Sigmoid colon (tissue), 7 donors: ENCODE measurements around the gene DAB2. TPM values are rescaled to one million over a fixed set of nuclear protein-coding genes. Genes with fewer than 3 reads are reported as not detected.
"Not testable (repeated sequence)": the region's sequence is repeated elsewhere in the genome, so short reads cannot be mapped to it uniquely, and the experiment has no call there.

Experiments used
- DNase-seq: peaks from one replicate; pipeline ENCODE4 v3.0.0-alpha.2; 2019
- H3K27ac ChIP-seq, 4 donors: fragments of 200-600 bp; sonication (generic); one replicate each; pipeline ENCODE4 v1.5.1; 2016 to 2019; ENCODE audit warnings: mild to moderate bottlenecking in 1 of 4
- H3K27me3 ChIP-seq, 3 donors: fragments of 200-600 bp; sonication (generic); one replicate each; pipeline ENCODE4 v1.5.1; 2019; ENCODE audit warnings: mild to moderate bottlenecking in 1 of 3
- H3K36me3 ChIP-seq, 4 donors: fragments of 200-600 bp; sonication (generic); one replicate each; pipeline ENCODE4 v1.5.1; 2016 to 2019
- H3K4me1 ChIP-seq, 4 donors: fragments of 200-600 bp; sonication (generic); one replicate each; pipeline ENCODE4 v1.5.1; 2017 to 2019
- H3K4me3 ChIP-seq, 4 donors: fragments of 200-600 bp; sonication (generic); one replicate each; pipeline ENCODE4 v1.5.1; 2017 to 2019; ENCODE audit warnings: mild to moderate bottlenecking in 2 of 4, moderate library complexity in 1 of 4
- H3K9me3 ChIP-seq, 4 donors: fragments of 200-600 bp in 3 of 4; sonication (generic) in 3 of 4; one replicate each; pipeline versions ENCODE4 v1.5.1 to v1.6.1; 2013 to 2019
- EP300 ChIP-seq, 4 donors: sonication (generic); formaldehyde crosslinking; IDR thresholded peaks; one replicate each; pipeline ENCODE4 v1.6.1; 2017; ENCODE audit warnings: antibody characterized with exemption in 4 of 4
- POLR2A ChIP-seq, 2 donors: fragments of 450-650 bp; IDR thresholded peaks; one replicate each; pipeline ENCODE4 v1.6.1; 2016; ENCODE audit warnings: antibody characterized with exemption in 2 of 2, mild to moderate bottlenecking in 2 of 2, moderate library complexity in 2 of 2
- POLR2AphosphoS5 ChIP-seq, 4 donors: sonication (generic); formaldehyde crosslinking; IDR thresholded peaks; one replicate each; pipeline ENCODE4 v1.6.1; 2017; ENCODE audit warnings: antibody characterized with exemption in 4 of 4
- WGBS, 2 donors: extraction: QIAGEN DNeasy Blood & Tissue Kit; methylation state at CpG; one replicate each; pipeline ENCODE4 v1.1.7; 2013; 5-methylcytosine and 5-hydroxymethylcytosine counted together
- intact Hi-C: fragments of 100-400 bp; cut with DNase I; formaldehyde crosslinking; loops from one replicate; pipeline ENCODE4 v1.15.1; 2023
- polyA plus RNA-seq, 3 donors: library from polyadenylated mRNA; stranded (reverse); fragments of 200-250 nt; gene quantifications; one replicate each; pipeline ENCODE4 v1.2.3, GENCODE V29; 2013
- total RNA-seq, 4 donors: library from RNA; depleted of rRNA; stranded (reverse); fragments of >200 nt; gene quantifications; one replicate each; pipeline ENCODE4 v1.1.0, GENCODE V29; 2016
- TF ChIP-seq, protein P1 (sequence below), 4 experiments: fragments of 450-650 bp in 3 of 4; fragments of 200-600 bp in 1 of 4; IDR thresholded peaks; one replicate each; pipeline ENCODE4 v1.5.1; 2016 to 2019; ENCODE audit warnings: antibody characterized with exemption in 4 of 4, mild to moderate bottlenecking in 3 of 4, moderate library complexity in 2 of 4
- donor health status: healthy with polysubstance abuse.
- donor health status: Bipolar disorder and iron deficiency.
- donor health status: healthy.

Gene DAB2
- total and polyA plus RNA-seq, 7 donors: 17.9 to 74.1 (median 55.0) TPM

GRCh38 chr5:39405083-39405843 lies 19.5 kb downstream of the DAB2 start:
- Histone ChIP-seq H3K9me3 (no peaks in the 10 kb centered on the region), H3K4me1 (peaks cover 0 to 67% (median 46%) of the 10 kb centered on the region in 4 donors), H3K36me3 (no peaks in the 10 kb centered on the region), H3K27me3 (no peaks in the 10 kb centered on the region), H3K27ac (peak overlapping the region in 2 of 4 donors; percentile 20 to 22), H3K4me3 (no peak overlapping the region)
- intact Hi-C loops: no loop called here
- 67 to 73% methylated on average over 5 of the region's 5 CpGs for WGBS, 2 donors
- DNase-seq: no peak
- TF ChIP-seq POLR2AphosphoS5 (IDR thresholded peaks at IDR 0.05) (no peak), EP300 (IDR thresholded peaks at IDR 0.05) (no peak), POLR2A (IDR thresholded peaks at IDR 0.05) (no peak)
- TF ChIP-seq, protein P1, sequence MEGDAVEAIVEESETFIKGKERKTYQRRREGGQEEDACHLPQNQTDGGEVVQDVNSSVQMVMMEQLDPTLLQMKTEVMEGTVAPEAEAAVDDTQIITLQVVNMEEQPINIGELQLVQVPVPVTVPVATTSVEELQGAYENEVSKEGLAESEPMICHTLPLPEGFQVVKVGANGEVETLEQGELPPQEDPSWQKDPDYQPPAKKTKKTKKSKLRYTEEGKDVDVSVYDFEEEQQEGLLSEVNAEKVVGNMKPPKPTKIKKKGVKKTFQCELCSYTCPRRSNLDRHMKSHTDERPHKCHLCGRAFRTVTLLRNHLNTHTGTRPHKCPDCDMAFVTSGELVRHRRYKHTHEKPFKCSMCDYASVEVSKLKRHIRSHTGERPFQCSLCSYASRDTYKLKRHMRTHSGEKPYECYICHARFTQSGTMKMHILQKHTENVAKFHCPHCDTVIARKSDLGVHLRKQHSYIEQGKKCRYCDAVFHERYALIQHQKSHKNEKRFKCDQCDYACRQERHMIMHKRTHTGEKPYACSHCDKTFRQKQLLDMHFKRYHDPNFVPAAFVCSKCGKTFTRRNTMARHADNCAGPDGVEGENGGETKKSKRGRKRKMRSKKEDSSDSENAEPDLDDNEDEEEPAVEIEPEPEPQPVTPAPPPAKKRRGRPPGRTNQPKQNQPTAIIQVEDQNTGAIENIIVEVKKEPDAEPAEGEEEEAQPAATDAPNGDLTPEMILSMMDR (IDR thresholded peaks at IDR 0.05): no peak

- H3K4me3 ChIP-seq, DNase-seq, H3K27me3 ChIP-seq, H3K9me3 ChIP-seq, intact Hi-C loops, H3K36me3 ChIP-seq, H3K27ac ChIP-seq: not testable (repeated sequence)
- 71 to 90% methylated on average over 3 of the region's 3 CpGs for WGBS, 2 donors
- H3K4me1 ChIP-seq: peaks cover 0 to 68% (median 52%) of the 10 kb centered on the region in 4 donors
Observed at GRCh38 chr5:39403761-39404160, 21.0 kb downstream of the DAB2 start.

DNA sequence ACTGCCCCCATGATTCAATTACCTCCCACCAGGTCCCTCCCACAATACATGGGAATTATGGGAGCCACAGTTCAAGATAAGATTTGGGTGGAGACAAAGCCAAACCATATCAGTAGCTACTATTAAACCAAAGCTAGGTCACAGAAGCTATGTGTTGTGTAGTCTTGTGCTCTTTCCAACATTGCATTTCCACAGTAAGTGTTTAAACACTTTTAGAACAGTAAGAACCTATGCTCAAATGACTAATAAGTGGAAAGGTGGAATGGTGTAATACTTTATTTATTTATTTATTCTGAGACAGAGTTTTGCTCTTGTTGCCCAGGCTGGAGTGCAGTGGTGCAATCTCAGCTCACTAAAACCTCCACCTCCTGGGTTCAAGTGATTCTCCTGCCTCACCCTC lies 22.6 kb downstream of the DAB2 start:
- H3K36me3 ChIP-seq, H3K4me3 ChIP-seq, H3K27me3 ChIP-seq, H3K9me3 ChIP-seq, DNase-seq, intact Hi-C loops: not testable (repeated sequence)
- peak overlapping the region in 3 of 4 donors; percentile 34 to 87 (median 80) for H3K27ac ChIP-seq
- H3K4me1 ChIP-seq: peaks cover 0 to 64% (median 39%) of the 10 kb centered on the region in 4 donors

GRCh38 chr5:39400713-39401578 lies 23.8 kb downstream of the DAB2 start:
- intact Hi-C loops: no loop called here
- H3K4me3 ChIP-seq: no peak overlapping the region
- no peaks in the 10 kb centered on the region for H3K27me3 ChIP-seq
- no peak for TF ChIP-seq EP300 (IDR thresholded peaks at IDR 0.05)
- TF ChIP-seq POLR2A (IDR thresholded peaks at IDR 0.05): no peak
- TF ChIP-seq, protein P1 (IDR thresholded peaks at IDR 0.05): no peak
- TF ChIP-seq POLR2AphosphoS5 (IDR thresholded peaks at IDR 0.05): no peak
- no peak for DNase-seq
- peaks cover 0 to 68% (median 40%) of the 10 kb centered on the region in 4 donors for H3K4me1 ChIP-seq
- H3K36me3 ChIP-seq: no peaks in the 10 kb centered on the region
- 12 to 47% methylated on average over 5 of the region's 5 CpGs for WGBS, 2 donors
- peak overlapping the region; percentile 48 to 87 (median 80) for H3K27ac ChIP-seq
- no peaks in the 10 kb centered on the region for H3K9me3 ChIP-seq

DNA sequence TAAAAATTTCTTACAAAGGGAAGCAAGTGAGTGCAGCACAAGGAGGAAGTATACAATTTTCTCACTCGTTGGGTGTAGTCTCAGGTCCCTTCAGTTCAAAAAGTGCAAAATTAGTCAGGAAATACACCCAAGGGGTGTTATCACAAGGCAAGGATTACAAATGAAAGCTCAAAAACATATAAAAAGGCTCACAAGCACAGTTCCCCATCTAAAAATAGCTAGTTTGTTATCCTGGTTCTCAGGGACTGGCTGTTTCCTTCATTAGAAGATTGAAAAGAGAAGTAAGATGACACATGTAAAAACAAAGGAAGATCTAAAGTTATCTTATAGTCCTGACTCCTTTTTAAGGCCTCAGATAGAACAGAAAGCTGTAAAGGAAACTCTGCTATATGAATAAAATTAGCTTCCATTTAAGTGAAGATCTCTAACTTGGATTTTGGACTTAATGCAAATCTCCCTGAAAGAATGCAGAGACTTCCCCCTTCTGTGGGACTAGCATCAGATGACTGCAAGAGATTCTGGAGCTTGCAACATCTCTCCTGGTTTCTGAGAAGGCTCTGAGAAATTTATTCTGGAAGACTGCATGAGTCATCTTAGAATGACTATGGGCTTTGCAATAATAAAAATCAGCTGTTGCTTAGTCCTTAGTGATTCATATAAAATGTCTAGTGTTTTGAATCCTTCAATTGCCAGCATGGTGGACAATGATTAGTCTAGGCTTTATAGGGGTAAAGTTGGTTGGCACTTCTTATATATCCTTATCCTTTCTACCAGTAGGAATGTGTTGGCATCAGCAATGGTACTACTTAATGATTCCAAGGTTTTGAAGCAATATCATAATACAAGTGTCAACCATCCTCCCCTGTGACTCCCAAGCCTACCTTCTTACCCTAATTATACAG lies 25.4 kb downstream of the DAB2 start:
- peak in 2 of 4 donors; percentile 53 to 77 for TF ChIP-seq EP300 (IDR thresholded peaks at IDR 0.05)
- TF ChIP-seq, protein P1 (IDR thresholded peaks at IDR 0.05): no peak
- TF ChIP-seq POLR2AphosphoS5 (IDR thresholded peaks at IDR 0.05): peak; percentile 44 to 84 (median 58)
- no peak for TF ChIP-seq POLR2A (IDR thresholded peaks at IDR 0.05)
- H3K36me3 ChIP-seq: no peaks in the 10 kb centered on the region
- H3K4me3 ChIP-seq: no peak overlapping the region
- intact Hi-C loops: no loop called here
- peak; percentile 73 for DNase-seq
- H3K4me1 ChIP-seq: peaks cover 0 to 64% (median 38%) of the 10 kb centered on the region in 4 donors
- H3K9me3 ChIP-seq: no peaks in the 10 kb centered on the region
- 29 to 59% methylated on average over 1 of the region's 1 CpG for WGBS, 2 donors
- peak overlapping the region; percentile 55 to 87 (median 80) for H3K27ac ChIP-seq
- no peaks in the 10 kb centered on the region for H3K27me3 ChIP-seq
